GM20000 (cell line): ENCODE results near the gene CDH8.

Experiments
- DNase-seq: peaks from one replicate; pipeline ENCODE4 v3.0.0; 2012; ENCODE audit warnings: low spot score
- CTCF ChIP-seq: IDR thresholded peaks from 2 replicates; pipeline ENCODE4 v1.5.1; 2012; ENCODE audit warnings: mild to moderate bottlenecking, control low read depth; ENCODE audit errors: extremely low read depth, missing control alignments

Gene CDH8

GRCh38 chr16:61862221-61863155 is 173.8 kb downstream of the CDH8 start:
- TF ChIP-seq CTCF = no peak
- no peak for DNase-seq

GRCh38 chr16:61858988-61859387 is 177.2 kb downstream of the CDH8 start:
- no peak for DNase-seq
- no peak for TF ChIP-seq CTCF

DNA sequence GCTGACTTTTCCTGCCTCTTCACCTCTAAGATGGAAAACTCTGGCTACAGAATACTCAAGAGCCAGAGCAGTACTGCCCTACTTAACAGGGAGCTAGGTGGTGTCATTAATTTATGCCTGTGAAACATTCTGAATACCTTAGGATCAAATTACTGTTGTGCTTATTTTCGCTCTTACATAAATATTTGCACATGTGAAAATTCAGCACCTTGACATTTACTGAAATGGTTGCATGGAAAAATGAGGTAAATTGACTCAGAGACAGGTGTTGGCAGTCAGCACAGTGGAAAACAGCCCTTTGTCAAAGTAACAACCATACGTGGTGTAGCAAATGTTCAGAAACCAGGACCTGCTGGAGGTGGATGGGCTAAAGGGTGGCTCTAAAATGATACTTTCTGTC is 193.6 kb downstream of the CDH8 start:
- DNase-seq = no peak
- no peak for TF ChIP-seq CTCF

GRCh38 chr16:61836804-61837393 is 199.3 kb downstream of the CDH8 start:
- no peak for TF ChIP-seq CTCF
- no peak for DNase-seq

DNA sequence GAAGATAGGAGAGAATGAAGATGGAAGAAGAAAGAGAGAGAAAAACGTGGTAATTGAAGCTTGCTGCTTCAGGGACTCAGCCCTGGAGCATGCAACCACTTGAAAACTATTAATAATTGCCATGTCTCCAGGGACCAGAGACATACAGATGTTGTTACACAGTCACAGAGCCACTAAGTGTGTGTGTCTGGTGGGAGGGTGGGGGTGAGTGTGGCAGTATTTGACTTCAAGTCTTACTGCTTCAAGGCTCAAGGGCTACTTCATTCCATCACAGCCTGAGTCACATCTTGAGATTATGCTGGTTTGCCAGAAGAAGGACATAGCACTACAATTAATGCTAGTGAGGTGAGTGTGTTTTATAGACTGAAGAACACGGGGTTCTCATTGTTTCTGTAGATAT is 202.2 kb downstream of the CDH8 start:
- no peak for TF ChIP-seq CTCF
- no peak for DNase-seq

DNA sequence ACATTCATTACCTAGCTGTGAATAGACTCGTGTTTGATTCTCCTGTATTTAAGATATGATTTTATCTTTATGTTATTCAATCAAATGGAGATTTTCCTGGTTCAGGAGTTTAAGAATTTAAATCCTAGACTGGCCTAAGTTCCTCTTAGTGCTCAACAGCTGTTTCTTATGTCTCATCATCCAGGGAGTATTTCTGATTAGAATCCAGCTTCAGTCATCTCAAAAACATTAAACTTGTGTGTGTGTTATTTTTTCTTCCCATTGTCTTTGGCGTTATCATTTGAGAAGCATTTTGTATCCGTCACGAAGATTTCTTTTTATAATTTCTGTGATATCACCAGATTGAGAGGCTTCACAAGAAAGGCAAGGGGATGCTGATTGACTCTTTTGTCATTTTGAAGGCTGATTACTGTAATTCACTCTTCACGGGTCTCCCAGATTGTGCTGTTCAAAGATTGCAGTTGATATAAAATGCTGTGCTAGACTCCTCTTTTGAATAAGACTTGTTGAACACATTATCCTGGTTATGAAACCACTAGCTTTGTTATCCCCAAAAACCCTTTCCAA is 204.8 kb downstream of the CDH8 start:
- TF ChIP-seq CTCF = no peak
- no peak for DNase-seq

- no peak for DNase-seq
- no peak for TF ChIP-seq CTCF
Measured at GRCh38 chr16:61829631-61830030, 206.6 kb downstream of the CDH8 start.
